ENCODE data around the gene CADPS.
A peak's percentile ranks its signal among the peaks of the same experiment; 100 is the strongest.

Gene CADPS

GRCh38 chr3:62501289-62501668, 373.9 kb downstream of the CADPS start:
- no peak for DNase-seq (ENCODE audit: low spot score)

- DNase-seq (ENCODE audit: low spot score): no peak
These were observed 374.5 kb downstream of the CADPS start for GRCh38 chr3:62500556-62501288.

- DNase-seq (ENCODE audit: low spot score): no peak
These were observed 378.1 kb downstream of the CADPS start for GRCh38 chr3:62497156-62497555.

GRCh38 chr3:62496503-62496902, 378.7 kb downstream of the CADPS start:
- no peak for DNase-seq (ENCODE audit: low spot score)

- DNase-seq (ENCODE audit: low spot score): no peak
These were observed 382.0 kb downstream of the CADPS start for GRCh38 chr3:62493109-62493801.

- DNase-seq (ENCODE audit: low spot score): no peak
These were observed 392.3 kb downstream of the CADPS start for GRCh38 chr3:62482961-62483360.

GRCh38 chr3:62481962-62482361, 393.3 kb downstream of the CADPS start:
- no peak for DNase-seq (ENCODE audit: low spot score)

- no peak for DNase-seq (ENCODE audit: low spot score)
These were observed 395.2 kb downstream of the CADPS start for GRCh38 chr3:62480056-62480455.

- DNase-seq (ENCODE audit: low spot score): no peak
These were observed 395.9 kb downstream of the CADPS start for GRCh38 chr3:62479326-62479725.

- no peak for DNase-seq (ENCODE audit: low spot score)
These were observed 399.9 kb downstream of the CADPS start for GRCh38 chr3:62475306-62475705.

GRCh38 chr3:62467966-62468722, 407.1 kb downstream of the CADPS start:
- no peak for DNase-seq (ENCODE audit: low spot score)

GRCh38 chr3:62462788-62463187, 412.4 kb downstream of the CADPS start:
- no peak for DNase-seq (ENCODE audit: low spot score)

GRCh38 chr3:62462104-62462762, 413.0 kb downstream of the CADPS start:
- peak; percentile 48 for DNase-seq (ENCODE audit: low spot score)

- DNase-seq (ENCODE audit: low spot score): no peak
These were observed 420.3 kb downstream of the CADPS start for GRCh38 chr3:62454916-62455315.

- DNase-seq (ENCODE audit: low spot score): peak; percentile 50
These were observed 421.8 kb downstream of the CADPS start for GRCh38 chr3:62453448-62453847.

GRCh38 chr3:62451211-62451887, 423.9 kb downstream of the CADPS start:
- no peak for DNase-seq (ENCODE audit: low spot score)

GRCh38 chr3:62446337-62446940, 428.8 kb downstream of the CADPS start:
- no peak for DNase-seq (ENCODE audit: low spot score)

GRCh38 chr3:62445275-62445674, 429.9 kb downstream of the CADPS start:
- no peak for DNase-seq (ENCODE audit: low spot score)

- DNase-seq (ENCODE audit: low spot score): no peak
These were observed 435.2 kb downstream of the CADPS start for GRCh38 chr3:62439978-62440377.

- DNase-seq (ENCODE audit: low spot score): no peak
These were observed 435.9 kb downstream of the CADPS start for GRCh38 chr3:62439176-62439813.

GRCh38 chr3:62436785-62437184, 438.4 kb downstream of the CADPS start:
- DNase-seq (ENCODE audit: low spot score): no peak
